Osteoblast (primary cell): ENCODE results near the gene KLHL26. TPM values are rescaled to one million over a fixed set of nuclear protein-coding genes. Genes with fewer than 3 reads are reported as not detected.

Experiments used
- DNase-seq: peaks from one replicate; pipeline ENCODE4 v3.0.0; 2011; ENCODE audit warnings: low spot score, mixed read lengths; ENCODE audit not compliant: insufficient read length; ENCODE audit errors: missing footprints
- H2AFZ ChIP-seq: 2 replicates; pipeline ENCODE4 v1.6.0; 2011; ENCODE audit warnings: mild to moderate bottlenecking, low read length
- H3K27ac ChIP-seq: 2 replicates; pipeline ENCODE4 v1.5.1; 2011; ENCODE audit warnings: mild to moderate bottlenecking, low read depth, low read length, moderate library complexity
- H3K27me3 ChIP-seq: 2 replicates; pipeline ENCODE4 v1.6.0; 2012; ENCODE audit warnings: mild to moderate bottlenecking, control low read depth, inconsistent platforms, low read length, moderate library complexity; ENCODE audit not compliant: insufficient read depth
- H3K36me3 ChIP-seq: 2 replicates; pipeline ENCODE4 v1.5.1; 2011; ENCODE audit warnings: mild to moderate bottlenecking, low read length, control low read depth, moderate library complexity; ENCODE audit not compliant: insufficient read depth
- H3K4me1 ChIP-seq: 2 replicates; pipeline ENCODE4 v1.5.1; 2011; ENCODE audit warnings: mild to moderate bottlenecking, low read length, control low read depth, moderate library complexity; ENCODE audit not compliant: insufficient read depth
- H3K4me2 ChIP-seq: 2 replicates; pipeline ENCODE4 v1.6.0; 2011; ENCODE audit warnings: mild to moderate bottlenecking, low read length; ENCODE audit not compliant: insufficient read depth
- H3K4me3 ChIP-seq: fragments of 200-600 bp; sonication (generic); 3 replicates; pipeline ENCODE4 v1.5.1; 2012; ENCODE audit warnings: mild to moderate bottlenecking, low read length, inconsistent platforms; ENCODE audit not compliant: insufficient read depth
- H3K79me2 ChIP-seq: 2 replicates; pipeline ENCODE4 v1.6.0; 2012; ENCODE audit warnings: mild to moderate bottlenecking, low read length, control low read depth, inconsistent platforms; ENCODE audit not compliant: insufficient read depth
- H3K9me3 ChIP-seq: 2 replicates; pipeline ENCODE4 v1.5.1; 2011; ENCODE audit warnings: low read depth, low read length, control low read depth
- H4K20me1 ChIP-seq: 2 replicates; pipeline ENCODE4 v1.6.0; 2012; ENCODE audit warnings: mild to moderate bottlenecking, low read length, control low read depth; ENCODE audit not compliant: insufficient read depth
- CTCF ChIP-seq: IDR thresholded peaks from 2 replicates; pipeline ENCODE4 v1.5.1; 2011; ENCODE audit warnings: mild to moderate bottlenecking, low read depth, low read length, moderate library complexity; ENCODE audit errors: extremely low read depth
- total RNA-seq: library from RNA; depleted of rRNA; stranded (reverse); fragments of >200 nt; gene quantifications from 2 replicates; pipeline ENCODE4 v1.2.3, GENCODE V29; 2012

Gene KLHL26
- total RNA-seq, 1 donor: 5.1 TPM

- H3K4me3 ChIP-seq: peak overlapping the region; percentile 54
- H3K4me1 ChIP-seq: peaks cover 33% of the 10 kb centered on the region
- H3K79me2 ChIP-seq: peaks cover 55% of the 10 kb centered on the region
- H3K27me3 ChIP-seq: no peaks in the 10 kb centered on the region
- H2AFZ ChIP-seq: no peak overlapping the region
- no peak for TF ChIP-seq CTCF
- H4K20me1 ChIP-seq: no peaks in the 10 kb centered on the region
- H3K36me3 ChIP-seq: no peaks in the 10 kb centered on the region
- H3K9me3 ChIP-seq: no peaks in the 10 kb centered on the region
- peak overlapping the region; percentile 100 for H3K27ac ChIP-seq
- peak; percentile 85 for DNase-seq
- H3K4me2 ChIP-seq: peak overlapping the region; percentile 84
Measured at GRCh38 chr19:18651300-18651699, 14.5 kb downstream of the KLHL26 start.

- Histone ChIP-seq H3K27ac (peak overlapping the region; percentile 100), H3K4me3 (no peak overlapping the region), H2AFZ (no peak overlapping the region), H3K4me2 (no peak overlapping the region), H3K36me3 (no peaks in the 10 kb centered on the region), H3K27me3 (no peaks in the 10 kb centered on the region), H3K9me3 (no peaks in the 10 kb centered on the region), H3K4me1 (peaks cover 33% of the 10 kb centered on the region), H4K20me1 (no peaks in the 10 kb centered on the region), H3K79me2 (peaks cover 52% of the 10 kb centered on the region)
- peak; percentile 45 for DNase-seq
- no peak for TF ChIP-seq CTCF
Measured at GRCh38 chr19:18651733-18652132, 14.9 kb downstream of the KLHL26 start.

GRCh38 chr19:18653853-18654252 is 17.0 kb downstream of the KLHL26 start:
- no peak for DNase-seq
- no peak overlapping the region for H2AFZ ChIP-seq
- H3K36me3 ChIP-seq: no peaks in the 10 kb centered on the region
- no peak overlapping the region for H3K4me3 ChIP-seq
- H3K4me1 ChIP-seq: peaks cover 51% of the 10 kb centered on the region
- no peaks in the 10 kb centered on the region for H3K27me3 ChIP-seq
- H3K4me2 ChIP-seq: no peak overlapping the region
- TF ChIP-seq CTCF: no peak
- peaks cover 49% of the 10 kb centered on the region for H3K79me2 ChIP-seq
- H3K27ac ChIP-seq: no peak overlapping the region
- no peaks in the 10 kb centered on the region for H3K9me3 ChIP-seq
- no peaks in the 10 kb centered on the region for H4K20me1 ChIP-seq

- peaks cover 51% of the 10 kb centered on the region for H3K4me1 ChIP-seq
- no peak overlapping the region for H2AFZ ChIP-seq
- H3K9me3 ChIP-seq: no peaks in the 10 kb centered on the region
- no peaks in the 10 kb centered on the region for H4K20me1 ChIP-seq
- H3K27ac ChIP-seq: no peak overlapping the region
- H3K36me3 ChIP-seq: no peaks in the 10 kb centered on the region
- DNase-seq: peak; percentile 2
- H3K4me2 ChIP-seq: no peak overlapping the region
- no peak overlapping the region for H3K4me3 ChIP-seq
- no peaks in the 10 kb centered on the region for H3K27me3 ChIP-seq
- TF ChIP-seq CTCF: no peak
- peaks cover 44% of the 10 kb centered on the region for H3K79me2 ChIP-seq
Measured at GRCh38 chr19:18654469-18654868, 17.6 kb downstream of the KLHL26 start.
